ENCODE results near the gene IMMP2L. TPM values are rescaled to one million over a fixed set of nuclear protein-coding genes. Genes with fewer than 3 reads are reported as not detected.

Gene IMMP2L
- total RNA-seq, 4 donors from 2014 or later: 19.0 to 37.2 (median 21.3) TPM

- TF ChIP-seq, protein P1, sequence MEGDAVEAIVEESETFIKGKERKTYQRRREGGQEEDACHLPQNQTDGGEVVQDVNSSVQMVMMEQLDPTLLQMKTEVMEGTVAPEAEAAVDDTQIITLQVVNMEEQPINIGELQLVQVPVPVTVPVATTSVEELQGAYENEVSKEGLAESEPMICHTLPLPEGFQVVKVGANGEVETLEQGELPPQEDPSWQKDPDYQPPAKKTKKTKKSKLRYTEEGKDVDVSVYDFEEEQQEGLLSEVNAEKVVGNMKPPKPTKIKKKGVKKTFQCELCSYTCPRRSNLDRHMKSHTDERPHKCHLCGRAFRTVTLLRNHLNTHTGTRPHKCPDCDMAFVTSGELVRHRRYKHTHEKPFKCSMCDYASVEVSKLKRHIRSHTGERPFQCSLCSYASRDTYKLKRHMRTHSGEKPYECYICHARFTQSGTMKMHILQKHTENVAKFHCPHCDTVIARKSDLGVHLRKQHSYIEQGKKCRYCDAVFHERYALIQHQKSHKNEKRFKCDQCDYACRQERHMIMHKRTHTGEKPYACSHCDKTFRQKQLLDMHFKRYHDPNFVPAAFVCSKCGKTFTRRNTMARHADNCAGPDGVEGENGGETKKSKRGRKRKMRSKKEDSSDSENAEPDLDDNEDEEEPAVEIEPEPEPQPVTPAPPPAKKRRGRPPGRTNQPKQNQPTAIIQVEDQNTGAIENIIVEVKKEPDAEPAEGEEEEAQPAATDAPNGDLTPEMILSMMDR (IDR thresholded peaks at IDR 0.05; ENCODE audit: low read depth): no peak
These were observed 761.3 kb downstream of the IMMP2L start for GRCh38 chr7:110800984-110801383.

DNA sequence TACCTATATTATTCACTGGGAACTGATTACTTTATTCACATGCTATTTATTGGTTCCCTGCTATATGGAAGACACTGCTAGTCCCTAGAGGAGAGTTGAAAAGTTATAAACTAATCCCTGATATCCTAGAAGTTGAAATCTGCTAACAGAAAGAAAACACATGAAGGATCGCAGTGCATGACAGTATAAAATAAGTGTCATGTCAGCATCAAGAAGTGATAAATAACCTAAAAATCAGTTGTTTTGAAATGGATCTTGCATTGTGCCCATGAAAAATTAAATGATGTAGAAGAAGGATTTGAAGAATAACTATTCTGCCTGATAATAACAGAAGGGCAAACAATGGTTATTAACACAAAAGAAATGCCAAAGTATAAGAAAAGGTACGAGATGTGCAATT is 764.6 kb downstream of the IMMP2L start:
- TF ChIP-seq, protein P1 (IDR thresholded peaks at IDR 0.05; ENCODE audit: low read depth): no peak

GRCh38 chr7:110790992-110791391 is 771.3 kb downstream of the IMMP2L start:
- TF ChIP-seq, protein P1 (IDR thresholded peaks at IDR 0.05; ENCODE audit: low read depth): no peak

DNA sequence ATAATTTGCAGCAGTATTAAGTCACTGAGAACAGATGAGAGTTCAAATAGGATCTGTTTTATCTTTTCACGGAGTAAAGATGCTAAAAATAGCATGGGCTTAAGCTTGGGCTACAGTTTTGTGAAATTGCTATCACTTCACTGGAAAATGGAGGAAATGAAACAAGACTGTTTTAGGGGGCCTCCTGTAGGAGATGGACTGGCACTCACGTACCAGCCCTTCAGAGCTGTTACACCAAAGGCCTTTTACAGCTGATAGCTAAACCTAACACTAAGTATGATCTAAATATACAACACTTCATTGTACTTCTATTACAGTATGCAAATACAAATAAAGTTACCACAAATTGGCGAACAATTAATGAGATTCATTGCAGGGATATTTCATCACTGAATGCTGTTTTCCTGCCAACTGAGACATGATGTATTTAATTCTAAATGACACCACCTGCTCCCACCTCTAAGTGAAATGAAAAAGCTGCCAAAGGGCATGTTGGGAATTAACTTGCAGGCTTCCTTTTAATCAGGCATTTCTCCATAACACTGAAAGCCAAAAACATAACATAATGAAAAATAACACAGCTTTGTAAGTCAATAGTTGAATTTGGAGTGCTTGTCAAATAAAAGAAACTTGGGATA is 775.8 kb downstream of the IMMP2L start:
- TF ChIP-seq, protein P1 (IDR thresholded peaks at IDR 0.05; ENCODE audit: low read depth): no peak

- TF ChIP-seq, protein P1 (IDR thresholded peaks at IDR 0.05; ENCODE audit: low read depth): no peak
These were observed 777.5 kb downstream of the IMMP2L start for GRCh38 chr7:110784749-110785148.

GRCh38 chr7:110780712-110781111 is 781.6 kb downstream of the IMMP2L start:
- TF ChIP-seq, protein P1 (IDR thresholded peaks at IDR 0.05; ENCODE audit: low read depth): no peak

DNA sequence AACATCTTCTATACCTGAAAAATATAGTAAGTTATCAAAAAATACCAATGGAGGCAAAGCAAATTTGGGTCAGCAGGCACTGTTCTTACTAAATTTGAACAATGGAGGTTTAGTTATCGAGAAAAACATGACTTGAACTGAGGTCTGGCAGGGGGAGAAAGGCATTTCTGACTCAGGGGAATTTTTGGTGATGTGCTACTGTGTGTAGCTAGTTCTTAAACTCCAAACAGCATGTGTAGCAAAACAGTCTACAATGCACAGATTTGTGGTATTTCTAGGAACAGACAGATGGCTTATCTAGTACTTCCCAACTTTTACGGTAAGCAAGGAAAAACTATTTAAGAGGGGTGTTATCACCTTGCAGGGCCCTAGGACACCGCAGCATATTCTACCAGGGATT is 783.0 kb downstream of the IMMP2L start:
- TF ChIP-seq, protein P1 (IDR thresholded peaks at IDR 0.05; ENCODE audit: low read depth): no peak

Data from subcutaneous adipose tissue (tissue), 4 donors.